ENCODE data around the gene TOR4A.

Gene TOR4A

DNA sequence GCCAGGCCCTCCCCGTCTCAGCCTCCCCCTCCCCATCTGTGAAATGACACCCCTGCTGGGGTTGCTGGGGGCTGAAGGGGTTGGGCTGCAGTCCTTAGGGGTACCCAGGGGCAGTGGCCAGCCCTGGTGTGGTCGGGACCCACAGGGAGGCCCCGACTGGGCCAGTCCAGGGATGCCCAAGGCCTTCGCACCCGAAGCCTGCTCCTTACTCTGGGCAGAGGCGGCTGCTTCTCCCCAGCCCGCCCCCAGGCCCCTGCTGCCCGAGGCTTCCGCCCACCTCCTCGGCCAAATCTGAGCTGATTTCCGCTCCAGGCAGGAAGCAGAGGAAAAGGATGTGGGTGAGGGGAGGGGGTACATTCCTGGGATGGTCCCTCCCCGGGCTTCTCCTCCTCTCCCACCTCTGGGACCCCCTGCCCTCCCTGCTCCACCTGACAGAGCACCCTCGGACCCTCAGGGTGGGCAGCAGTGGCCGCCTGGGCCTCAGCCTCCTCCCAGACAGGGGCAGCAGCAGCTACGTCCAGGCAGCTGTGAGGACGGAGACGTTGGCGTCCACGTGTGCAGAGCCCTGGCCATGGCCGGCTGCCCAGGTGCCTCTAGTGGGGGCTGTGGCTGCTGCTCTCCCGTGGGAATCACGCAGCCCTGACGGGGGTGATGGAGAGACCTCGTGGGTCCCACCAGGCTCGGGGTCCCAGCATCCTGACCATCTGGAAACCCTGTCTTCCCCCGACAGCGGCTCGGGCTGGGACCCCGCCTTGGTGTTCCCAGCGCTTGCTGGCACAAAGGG lies 28.7 kb downstream of the TOR4A start:
- POLR2A ChIA-PET: interaction anchor here (0.6 kb wide), 1 partner anchor 114 kb away, joined by 3 read pairs; no protein-coding TSS in a partner anchor

GRCh38 chr9:137306850-137307254 lies 29.3 kb downstream of the TOR4A start:
- H3K4me3 ChIP-seq (ENCODE audit: low read depth, low read length): no peak overlapping the region
- no peak for DNase-seq (ENCODE audit: low read depth, low spot score)
- ChIA-PET CTCF (interaction anchor here (1.0 to 1.7 kb wide), 2 partner anchors 10 to 13 kb away, joined by 3 read pairs; no protein-coding TSS in a partner anchor), POLR2A (no interaction called here)
- no peak for TF ChIP-seq CTCF (IDR thresholded peaks at IDR 0.05; ENCODE audit: insufficient read depth, low read length, missing control alignments)

More for the DNA sequence above, 28.7 kb downstream of the TOR4A start:
- CTCF ChIA-PET: interaction anchor here (1.0 to 1.7 kb wide), 2 partner anchors 9 to 12 kb away, joined by 3 read pairs; no protein-coding TSS in a partner anchor
- no peak for TF ChIP-seq CTCF (IDR thresholded peaks at IDR 0.05; ENCODE audit: insufficient read depth, low read length, missing control alignments)
- H3K4me3 ChIP-seq (ENCODE audit: low read depth, low read length): no peak overlapping the region
- no peak for DNase-seq (ENCODE audit: low read depth, low spot score)

DNA sequence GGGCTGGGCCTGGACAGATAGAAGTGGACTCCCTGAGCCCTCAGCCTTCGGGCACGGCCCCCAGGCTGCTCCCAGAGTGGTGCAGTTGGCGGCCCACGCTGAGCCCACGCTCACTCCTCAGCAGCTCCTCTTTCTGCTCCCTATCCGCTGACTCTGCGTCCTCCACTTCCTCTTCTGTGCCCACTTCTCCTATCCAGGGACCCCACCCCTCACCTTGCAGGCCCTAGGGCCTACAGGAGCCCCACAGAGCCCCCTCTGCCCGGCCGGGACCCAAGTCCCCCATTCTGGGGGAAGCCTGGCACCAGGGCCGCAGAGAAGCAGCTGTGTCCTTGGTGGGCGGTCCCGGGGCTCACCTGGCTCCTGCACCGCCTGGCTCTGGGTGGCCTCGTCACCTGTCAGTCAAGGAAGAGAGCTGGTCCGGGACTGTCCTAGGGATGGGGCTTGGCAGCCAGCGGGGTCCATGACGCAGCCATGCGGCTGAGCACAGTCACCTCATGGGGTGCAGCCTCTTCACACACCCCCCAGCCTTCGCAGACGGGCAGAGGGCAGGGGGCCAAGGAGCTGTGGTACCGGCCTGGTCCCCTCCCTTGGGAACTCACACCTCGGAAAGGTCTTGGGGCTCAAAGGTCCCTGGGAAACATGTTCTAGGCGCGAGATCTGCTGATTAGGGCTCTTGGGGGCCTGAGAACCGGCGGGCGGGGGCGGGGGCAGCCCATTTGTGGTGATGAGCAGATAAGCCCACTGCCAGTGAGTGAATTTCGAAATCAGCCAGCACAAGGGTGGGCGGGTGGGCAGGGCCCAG lies 29.9 kb downstream of the TOR4A start:
- DNase-seq (ENCODE audit: low read depth, low spot score): no peak
- TF ChIP-seq CTCF (IDR thresholded peaks at IDR 0.05; ENCODE audit: insufficient read depth, low read length, missing control alignments): no peak
- CTCF ChIA-PET: interaction anchor here (1.7 kb wide), 1 partner anchor 14 kb away, joined by 3 read pairs; no protein-coding TSS in a partner anchor
- H3K4me3 ChIP-seq (ENCODE audit: low read depth, low read length): no peak overlapping the region
- POLR2A ChIA-PET: no interaction called here

DNA sequence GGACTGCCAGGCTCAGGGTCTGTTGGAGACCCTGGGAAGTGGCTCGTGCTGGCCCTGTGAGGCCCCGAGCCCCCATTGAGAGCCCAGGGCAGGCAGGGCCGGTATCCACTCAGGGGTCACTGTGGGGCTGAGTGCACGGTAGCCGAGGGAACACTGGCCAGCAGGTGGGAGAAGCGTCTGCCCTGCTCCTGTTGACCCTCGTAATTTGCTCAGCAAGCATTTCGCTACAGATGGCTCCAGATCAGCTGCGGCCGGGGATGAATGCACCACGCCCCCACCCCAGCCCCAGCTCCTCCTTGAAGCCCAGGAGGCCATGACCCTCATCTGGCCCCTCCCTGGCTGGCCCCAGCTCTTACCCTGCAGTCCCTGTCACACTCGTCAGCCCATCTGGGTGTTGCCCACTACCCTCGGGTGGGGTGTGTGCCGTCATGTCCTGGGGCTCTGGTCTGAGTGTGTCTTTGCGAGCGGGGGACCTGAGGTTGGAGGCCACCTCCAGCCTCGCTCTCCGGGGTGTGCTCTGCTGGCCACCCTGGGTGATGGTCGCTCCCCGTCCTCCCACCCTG lies 30.6 kb downstream of the TOR4A start:
- no peak for TF ChIP-seq CTCF (IDR thresholded peaks at IDR 0.05; ENCODE audit: insufficient read depth, low read length, missing control alignments)
- no peak for DNase-seq (ENCODE audit: low read depth, low spot score)
- POLR2A ChIA-PET: no interaction called here
- no peak overlapping the region for H3K4me3 ChIP-seq (ENCODE audit: low read depth, low read length)
- CTCF ChIA-PET: interaction anchor here (1.7 kb wide), 1 partner anchor 14 kb away, joined by 3 read pairs; no protein-coding TSS in a partner anchor

GRCh38 chr9:137309368-137310188 lies 32.1 kb downstream of the TOR4A start:
- ChIA-PET CTCF (interaction anchor here (1.1 kb wide), 1 partner anchor 13 kb away, joined by 4 read pairs; no protein-coding TSS in a partner anchor), POLR2A (no interaction called here)
- DNase-seq (ENCODE audit: low read depth, low spot score): no peak
- H3K4me3 ChIP-seq (ENCODE audit: low read depth, low read length): no peak overlapping the region
- no peak for TF ChIP-seq CTCF (IDR thresholded peaks at IDR 0.05; ENCODE audit: insufficient read depth, low read length, missing control alignments)
